Vagina (tissue), 2 donors: ENCODE measurements around the gene TMEM273.

ENCODE experiments used
- POLR2AphosphoS5 ChIP-seq, 2 donors: sonication (generic); formaldehyde crosslinking; IDR thresholded peaks; one replicate each; pipeline ENCODE4 v1.9.0; 2017; ENCODE audit warnings: antibody characterized with exemption in 2 of 2, mild to moderate bottlenecking in 2 of 2, low read depth in 1 of 2; ENCODE audit not compliant: insufficient read depth in 1 of 2
- TF ChIP-seq, protein P1 (sequence below), 3 experiments: fragments of 450-650 bp in 2 of 3; fragments of 200-600 bp in 1 of 3; sonication (generic) in 1 of 3; IDR thresholded peaks; one replicate each; pipeline ENCODE4 v1.5.1; 2017 to 2019; ENCODE audit warnings: antibody characterized with exemption in 3 of 3, mild to moderate bottlenecking in 2 of 3, moderate library complexity in 2 of 3

DNA sequence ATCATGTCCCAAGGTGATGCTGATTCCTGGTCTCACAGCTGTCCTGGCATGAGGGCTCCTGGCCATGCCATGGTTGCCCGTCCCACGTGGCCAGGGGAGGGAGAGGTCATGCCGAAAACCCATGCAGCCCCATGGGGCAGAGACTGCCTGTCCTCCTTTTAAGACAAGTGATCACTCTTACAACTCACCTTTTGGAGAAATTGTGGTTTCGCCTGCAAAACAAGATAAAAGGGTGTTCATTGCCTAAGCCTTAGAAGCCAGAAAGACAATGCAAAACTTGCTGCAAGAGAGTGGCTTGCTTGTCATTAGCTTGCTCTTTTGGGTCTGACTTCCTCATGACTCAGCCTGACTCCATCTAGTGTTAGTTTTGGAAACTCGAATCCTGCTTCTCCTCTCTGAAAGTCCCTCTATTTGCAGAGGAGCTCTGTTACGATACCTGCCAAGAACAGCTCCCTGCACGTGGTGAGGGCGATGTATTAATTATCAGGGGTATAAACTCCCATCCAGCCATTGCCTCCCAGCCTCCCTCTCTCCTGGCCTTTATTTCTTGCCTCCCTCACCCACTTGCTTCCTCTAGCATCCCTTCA, 26.7 kb downstream of the TMEM273 start:
- TF ChIP-seq, protein P1, sequence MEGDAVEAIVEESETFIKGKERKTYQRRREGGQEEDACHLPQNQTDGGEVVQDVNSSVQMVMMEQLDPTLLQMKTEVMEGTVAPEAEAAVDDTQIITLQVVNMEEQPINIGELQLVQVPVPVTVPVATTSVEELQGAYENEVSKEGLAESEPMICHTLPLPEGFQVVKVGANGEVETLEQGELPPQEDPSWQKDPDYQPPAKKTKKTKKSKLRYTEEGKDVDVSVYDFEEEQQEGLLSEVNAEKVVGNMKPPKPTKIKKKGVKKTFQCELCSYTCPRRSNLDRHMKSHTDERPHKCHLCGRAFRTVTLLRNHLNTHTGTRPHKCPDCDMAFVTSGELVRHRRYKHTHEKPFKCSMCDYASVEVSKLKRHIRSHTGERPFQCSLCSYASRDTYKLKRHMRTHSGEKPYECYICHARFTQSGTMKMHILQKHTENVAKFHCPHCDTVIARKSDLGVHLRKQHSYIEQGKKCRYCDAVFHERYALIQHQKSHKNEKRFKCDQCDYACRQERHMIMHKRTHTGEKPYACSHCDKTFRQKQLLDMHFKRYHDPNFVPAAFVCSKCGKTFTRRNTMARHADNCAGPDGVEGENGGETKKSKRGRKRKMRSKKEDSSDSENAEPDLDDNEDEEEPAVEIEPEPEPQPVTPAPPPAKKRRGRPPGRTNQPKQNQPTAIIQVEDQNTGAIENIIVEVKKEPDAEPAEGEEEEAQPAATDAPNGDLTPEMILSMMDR (IDR thresholded peaks at IDR 0.05) = peak in 1 of 3 experiments; percentile 17
- TF ChIP-seq POLR2AphosphoS5 (IDR thresholded peaks at IDR 0.05; ENCODE audit: insufficient read depth in 1 of 2, low read depth in 1 of 2) = no peak
